Panc1 (cell line): Measurements from ENCODE around the gene ZNF775.

Experiments
- SIN3A ChIP-seq: IDR thresholded peaks from 2 replicates; pipeline ENCODE4 v1.6.1; 2012; ENCODE audit warnings: low read depth, mild to moderate bottlenecking, low read length, moderate library complexity, borderline replicate concordance; ENCODE audit not compliant: insufficient read depth
- TF ChIP-seq, protein P1 (sequence below): fragments of 450-650 bp; IDR thresholded peaks from 2 replicates; pipeline ENCODE4 v1.5.1; 2017; ENCODE audit warnings: mild to moderate bottlenecking

DNA sequence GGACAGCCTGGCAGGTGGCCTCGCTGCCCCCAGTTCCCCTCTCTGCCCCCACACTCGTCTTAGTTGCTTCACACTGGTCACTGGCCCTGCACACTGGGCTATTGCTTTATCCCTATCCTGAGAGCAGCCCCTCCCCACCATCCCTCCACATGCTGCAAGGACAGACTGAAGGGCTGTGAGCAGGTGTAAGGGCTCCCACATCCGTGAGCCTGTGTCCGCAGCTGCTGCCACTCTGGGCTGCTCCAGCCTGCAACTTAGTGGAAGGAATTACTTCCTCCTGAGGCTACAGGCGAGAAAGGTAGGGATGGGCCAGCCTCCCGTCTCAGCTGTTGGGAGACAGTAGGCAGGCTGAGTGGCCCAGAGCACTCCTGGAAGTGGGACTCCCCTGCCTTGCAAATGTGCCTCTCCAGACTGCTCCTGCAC is 41.5 kb upstream of the ZNF775 start:
- TF ChIP-seq, protein P1, sequence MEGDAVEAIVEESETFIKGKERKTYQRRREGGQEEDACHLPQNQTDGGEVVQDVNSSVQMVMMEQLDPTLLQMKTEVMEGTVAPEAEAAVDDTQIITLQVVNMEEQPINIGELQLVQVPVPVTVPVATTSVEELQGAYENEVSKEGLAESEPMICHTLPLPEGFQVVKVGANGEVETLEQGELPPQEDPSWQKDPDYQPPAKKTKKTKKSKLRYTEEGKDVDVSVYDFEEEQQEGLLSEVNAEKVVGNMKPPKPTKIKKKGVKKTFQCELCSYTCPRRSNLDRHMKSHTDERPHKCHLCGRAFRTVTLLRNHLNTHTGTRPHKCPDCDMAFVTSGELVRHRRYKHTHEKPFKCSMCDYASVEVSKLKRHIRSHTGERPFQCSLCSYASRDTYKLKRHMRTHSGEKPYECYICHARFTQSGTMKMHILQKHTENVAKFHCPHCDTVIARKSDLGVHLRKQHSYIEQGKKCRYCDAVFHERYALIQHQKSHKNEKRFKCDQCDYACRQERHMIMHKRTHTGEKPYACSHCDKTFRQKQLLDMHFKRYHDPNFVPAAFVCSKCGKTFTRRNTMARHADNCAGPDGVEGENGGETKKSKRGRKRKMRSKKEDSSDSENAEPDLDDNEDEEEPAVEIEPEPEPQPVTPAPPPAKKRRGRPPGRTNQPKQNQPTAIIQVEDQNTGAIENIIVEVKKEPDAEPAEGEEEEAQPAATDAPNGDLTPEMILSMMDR: no peak
- no peak for TF ChIP-seq SIN3A
